K562 (cell line): ENCODE measurements around the gene KCNH2. TPM values are rescaled to one million over a fixed set of nuclear protein-coding genes. Genes with fewer than 3 reads are reported as not detected.

Source experiments
- ATF3 ChIP-seq, 2 experiments: fragments of 450-650 bp in 1 of 2; sonication (generic) in 1 of 2; formaldehyde crosslinking in 1 of 2; IDR thresholded peaks in 1 of 2; conservative IDR thresholded peaks in 1 of 2; 2 replicates each; pipeline versions ENCODE4 v1.6.1 to v1.8.1; 2016 to 2023; ENCODE audit warnings: mild to moderate bottlenecking in 2 of 2, moderate library complexity in 2 of 2, inconsistent platforms in 1 of 2, missing genetic modification reagents in 1 of 2
- RAD51 ChIP-seq: fragments of 450-650 bp; IDR thresholded peaks from 2 replicates; pipeline ENCODE4 v1.7.1; 2016; ENCODE audit warnings: low read depth, mild to moderate bottlenecking, borderline replicate concordance
- RBM25 ChIP-seq: fragments of 200-400 bp; formaldehyde crosslinking; IDR thresholded peaks from 2 replicates; pipeline ENCODE4 v1.6.1; 2018; ENCODE audit warnings: low read length, low read depth, moderate library complexity; ENCODE audit not compliant: severe bottlenecking
- SIRT6 ChIP-seq: IDR thresholded peaks from one replicate; pipeline ENCODE4 v1.6.1; 2012; ENCODE audit warnings: low read depth, mild to moderate bottlenecking, control low read depth, inconsistent platforms, low read length, moderate library complexity
- TCF15 ChIP-seq: fragments of 250-450 bp; sonication (Bioruptor Pico); IDR thresholded peaks from 2 replicates; pipeline ENCODE4 v1.8.0; 2022; ENCODE audit warnings: moderate library complexity, mild to moderate bottlenecking, inconsistent platforms
- XRCC3 ChIP-seq: fragments of 450-650 bp; IDR thresholded peaks from 2 replicates; pipeline ENCODE4 v1.6.1; 2017; ENCODE audit warnings: mild to moderate bottlenecking, moderate library complexity
- ZBTB26 ChIP-seq: fragments of 450-650 bp; formaldehyde crosslinking; IDR thresholded peaks from 2 replicates; pipeline ENCODE4 v1.4.0; 2022; ENCODE audit warnings: missing genetic modification characterization
- ZBTB9 ChIP-seq: fragments of 450-650 bp; formaldehyde crosslinking; IDR thresholded peaks from 2 replicates; pipeline ENCODE4 v1.4.0; 2020; ENCODE audit warnings: mild to moderate bottlenecking, moderate library complexity
- ZNF431 ChIP-seq: sonication (generic); formaldehyde crosslinking; IDR thresholded peaks from 2 replicates; pipeline ENCODE4 v1.8.0; 2022; ENCODE audit warnings: mild to moderate bottlenecking, missing genetic modification reagents
- polyA plus RNA-seq, 8 experiments: library from polyadenylated mRNA; depleted of rRNA in 4 of 8; stranded (reverse) in 5 of 8; unstranded in 3 of 8; fragments of >200 nt; fragmentation: Nextera tagmentation in 2 of 8; fragmentation: Illumina TruSeq in 1 of 8; extraction: Ambion mirVana in 2 of 8; extraction: Trizol in 1 of 8; gene quantifications; 2 replicates each; pipeline versions ENCODE4 v1.2.1 to v1.2.3, GENCODE V29; 2011 to 2014; ENCODE audit warnings: inconsistent platforms in 1 of 8, missing spikeins in 1 of 8
- total RNA-seq, 7 experiments: library from RNA; depleted of rRNA in 6 of 7; stranded (reverse); fragments of >200 nt in 6 of 7; fragmentation: Illumina TruSeq in 2 of 7; extraction: Trizol in 2 of 7; gene quantifications; 2 replicates each; pipeline versions ENCODE4 v1.2.1 to v1.2.3, GENCODE V29; 2011 to 2021; ENCODE audit warnings: low replicate concordance in 1 of 7

Gene KCNH2
- total and polyA plus RNA-seq, 9 of the 15 experiments (the other 6 are each of a cell fraction or from before 2014, with no cell fraction given), result 18.1 to 368 (median 218) TPM

- no peak for TF ChIP-seq ZBTB9
- TF ChIP-seq RBM25, result no peak
- no peak for TF ChIP-seq XRCC3
- TF ChIP-seq ZBTB26 (CRISPR knock-in tag), result no peak
- TF ChIP-seq ZNF431 (CRISPR knock-in tag), result no peak
- no peak for TF ChIP-seq SIRT6
- no peak for TF ChIP-seq ATF3 (IDR thresholded peaks at IDR 0.05)
- no peak for TF ChIP-seq ATF3 (CRISPR knock-in tag; conservative IDR thresholded peaks at IDR 0.05)
- no peak for TF ChIP-seq TCF15 (CRISPR knock-in tag)
- TF ChIP-seq RAD51, result no peak
These were observed 34.0 kb upstream of the KCNH2 start (continued) for GRCh38 chr7:151012031-151012692.
